ENCODE results near the gene FGF12. TPM values are rescaled to one million over a fixed set of nuclear protein-coding genes. Genes with fewer than 3 reads are reported as not detected.

FGF12 gene
- total and polyA plus RNA-seq, 2 experiments from 2014 or later, result 6.0 to 14.3 TPM

DNA sequence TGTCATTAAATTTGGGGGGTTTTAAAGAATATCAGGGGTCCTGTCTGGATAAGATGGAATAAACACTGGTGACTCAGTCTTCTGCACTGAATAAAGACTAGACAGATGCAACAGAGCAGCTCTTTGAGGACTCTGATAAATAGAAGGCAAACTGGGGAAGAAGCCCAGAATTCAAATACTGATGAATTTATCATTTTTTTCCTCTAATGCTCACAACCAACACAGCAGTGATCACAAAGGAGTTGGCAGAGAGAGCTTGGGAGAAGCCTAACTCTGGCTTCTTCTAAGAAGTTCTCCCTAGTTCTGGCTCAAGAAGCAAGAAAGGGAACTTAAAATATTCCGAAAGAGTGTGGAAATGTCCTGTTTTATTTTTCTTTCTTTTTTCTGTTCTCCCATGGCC, 597.8 kb downstream of the FGF12 start (continued):
- TF ChIP-seq, protein P1, sequence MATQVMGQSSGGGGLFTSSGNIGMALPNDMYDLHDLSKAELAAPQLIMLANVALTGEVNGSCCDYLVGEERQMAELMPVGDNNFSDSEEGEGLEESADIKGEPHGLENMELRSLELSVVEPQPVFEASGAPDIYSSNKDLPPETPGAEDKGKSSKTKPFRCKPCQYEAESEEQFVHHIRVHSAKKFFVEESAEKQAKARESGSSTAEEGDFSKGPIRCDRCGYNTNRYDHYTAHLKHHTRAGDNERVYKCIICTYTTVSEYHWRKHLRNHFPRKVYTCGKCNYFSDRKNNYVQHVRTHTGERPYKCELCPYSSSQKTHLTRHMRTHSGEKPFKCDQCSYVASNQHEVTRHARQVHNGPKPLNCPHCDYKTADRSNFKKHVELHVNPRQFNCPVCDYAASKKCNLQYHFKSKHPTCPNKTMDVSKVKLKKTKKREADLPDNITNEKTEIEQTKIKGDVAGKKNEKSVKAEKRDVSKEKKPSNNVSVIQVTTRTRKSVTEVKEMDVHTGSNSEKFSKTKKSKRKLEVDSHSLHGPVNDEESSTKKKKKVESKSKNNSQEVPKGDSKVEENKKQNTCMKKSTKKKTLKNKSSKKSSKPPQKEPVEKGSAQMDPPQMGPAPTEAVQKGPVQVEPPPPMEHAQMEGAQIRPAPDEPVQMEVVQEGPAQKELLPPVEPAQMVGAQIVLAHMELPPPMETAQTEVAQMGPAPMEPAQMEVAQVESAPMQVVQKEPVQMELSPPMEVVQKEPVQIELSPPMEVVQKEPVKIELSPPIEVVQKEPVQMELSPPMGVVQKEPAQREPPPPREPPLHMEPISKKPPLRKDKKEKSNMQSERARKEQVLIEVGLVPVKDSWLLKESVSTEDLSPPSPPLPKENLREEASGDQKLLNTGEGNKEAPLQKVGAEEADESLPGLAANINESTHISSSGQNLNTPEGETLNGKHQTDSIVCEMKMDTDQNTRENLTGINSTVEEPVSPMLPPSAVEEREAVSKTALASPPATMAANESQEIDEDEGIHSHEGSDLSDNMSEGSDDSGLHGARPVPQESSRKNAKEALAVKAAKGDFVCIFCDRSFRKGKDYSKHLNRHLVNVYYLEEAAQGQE (IDR thresholded peaks at IDR 0.05; ENCODE audit: unreplicated experiment), result no peak
- TF ChIP-seq STAT1 (IDR thresholded peaks at IDR 0.05; ENCODE audit: unreplicated experiment) (no peak), EZH2phosphoT487 (IDR thresholded peaks at IDR 0.05; ENCODE audit: unreplicated experiment) (no peak), ZNF114 (CRISPR knock-in tag; IDR thresholded peaks at IDR 0.05) (no peak)

DNA sequence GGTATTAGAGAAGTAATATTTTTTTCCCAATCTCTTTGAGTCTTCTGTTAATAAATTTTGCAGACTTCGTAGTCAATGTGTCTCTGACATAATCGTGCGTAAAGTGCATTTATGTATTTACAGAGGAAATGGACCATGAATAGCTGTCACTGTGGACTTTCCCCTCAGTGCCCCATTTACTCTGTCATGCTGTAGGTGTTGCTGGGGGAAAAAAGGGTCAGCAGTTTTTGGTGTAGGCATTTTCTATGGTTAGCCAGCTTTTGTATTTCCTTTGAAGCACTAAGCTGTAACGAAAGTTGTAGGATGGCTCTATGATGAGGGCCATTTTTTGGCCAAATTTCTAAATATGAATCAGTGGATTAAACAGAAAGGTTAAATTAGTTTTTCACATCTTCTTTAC, 598.4 kb downstream of the FGF12 start:
- TF ChIP-seq, protein P2, sequence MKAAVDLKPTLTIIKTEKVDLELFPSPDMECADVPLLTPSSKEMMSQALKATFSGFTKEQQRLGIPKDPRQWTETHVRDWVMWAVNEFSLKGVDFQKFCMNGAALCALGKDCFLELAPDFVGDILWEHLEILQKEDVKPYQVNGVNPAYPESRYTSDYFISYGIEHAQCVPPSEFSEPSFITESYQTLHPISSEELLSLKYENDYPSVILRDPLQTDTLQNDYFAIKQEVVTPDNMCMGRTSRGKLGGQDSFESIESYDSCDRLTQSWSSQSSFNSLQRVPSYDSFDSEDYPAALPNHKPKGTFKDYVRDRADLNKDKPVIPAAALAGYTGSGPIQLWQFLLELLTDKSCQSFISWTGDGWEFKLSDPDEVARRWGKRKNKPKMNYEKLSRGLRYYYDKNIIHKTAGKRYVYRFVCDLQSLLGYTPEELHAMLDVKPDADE (IDR thresholded peaks at IDR 0.05), result no peak
- TF ChIP-seq EZH2phosphoT487 (IDR thresholded peaks at IDR 0.05; ENCODE audit: unreplicated experiment) (no peak), CREB1 (CRISPR knock-in tag; IDR thresholded peaks at IDR 0.05; ENCODE audit: low read depth) (no peak), JUNB (IDR thresholded peaks at IDR 0.05; ENCODE audit: unreplicated experiment) (no peak)
- TF ChIP-seq, protein P3, sequence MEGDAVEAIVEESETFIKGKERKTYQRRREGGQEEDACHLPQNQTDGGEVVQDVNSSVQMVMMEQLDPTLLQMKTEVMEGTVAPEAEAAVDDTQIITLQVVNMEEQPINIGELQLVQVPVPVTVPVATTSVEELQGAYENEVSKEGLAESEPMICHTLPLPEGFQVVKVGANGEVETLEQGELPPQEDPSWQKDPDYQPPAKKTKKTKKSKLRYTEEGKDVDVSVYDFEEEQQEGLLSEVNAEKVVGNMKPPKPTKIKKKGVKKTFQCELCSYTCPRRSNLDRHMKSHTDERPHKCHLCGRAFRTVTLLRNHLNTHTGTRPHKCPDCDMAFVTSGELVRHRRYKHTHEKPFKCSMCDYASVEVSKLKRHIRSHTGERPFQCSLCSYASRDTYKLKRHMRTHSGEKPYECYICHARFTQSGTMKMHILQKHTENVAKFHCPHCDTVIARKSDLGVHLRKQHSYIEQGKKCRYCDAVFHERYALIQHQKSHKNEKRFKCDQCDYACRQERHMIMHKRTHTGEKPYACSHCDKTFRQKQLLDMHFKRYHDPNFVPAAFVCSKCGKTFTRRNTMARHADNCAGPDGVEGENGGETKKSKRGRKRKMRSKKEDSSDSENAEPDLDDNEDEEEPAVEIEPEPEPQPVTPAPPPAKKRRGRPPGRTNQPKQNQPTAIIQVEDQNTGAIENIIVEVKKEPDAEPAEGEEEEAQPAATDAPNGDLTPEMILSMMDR (conservative IDR thresholded peaks at IDR 0.05; ENCODE audit: low read depth in 2 of 2), result no peak
- Mint-ChIP-seq H3K4me1 (peaks cover 5% of the 10 kb centered on the region; the same call in 2 of the 3 replicates), H3K4me3 (no peak overlapping the region), H3K36me3 (ENCODE audit: low read depth) (peaks cover 7% of the 10 kb centered on the region; the same call in 2 of the 3 replicates), H3K27ac (no peak overlapping the region), H3K9me3 (peaks cover 5% of the 10 kb centered on the region; the same call in 1 of the 3 replicates), H3K27me3 (ENCODE audit: insufficient read depth, low read depth, poor library complexity) (no peaks in the 10 kb centered on the region)
- no peak for DNase-seq (ENCODE audit: low spot score)
- no peaks in the 10 kb centered on the region for H4K20me1 ChIP-seq (replicated peaks; ENCODE audit: insufficient read depth)
- H3K9me2 ChIP-seq (ENCODE audit: insufficient read depth), result no peaks in the 10 kb centered on the region
- no peaks in the 10 kb centered on the region for H3K4me1 ChIP-seq (ENCODE audit: insufficient read depth)
- no peaks in the 10 kb centered on the region for H3K79me2 ChIP-seq (replicated peaks; ENCODE audit: insufficient read depth)
- no peak for ATAC-seq
- no peak overlapping the region for H3K4me3 ChIP-seq
- H3K36me3 ChIP-seq (ENCODE audit: insufficient read depth), result no peaks in the 10 kb centered on the region
- H3K4me2 ChIP-seq, result no peak overlapping the region
- no peak overlapping the region for H3K27ac ChIP-seq (ENCODE audit: low read depth)
- H2AFZ ChIP-seq, result no peak overlapping the region
- no peaks in the 10 kb centered on the region for H3K27me3 ChIP-seq (ENCODE audit: insufficient read depth)
- no peaks in the 10 kb centered on the region for H3F3A ChIP-seq (replicated peaks; ENCODE audit: low read depth)
